ENCODE data around the gene CTBP1.

GRCh38 chr4:1252928-1253492 lies 4.1 kb upstream of the CTBP1 start:
- TF ChIP-seq CTCF (IDR thresholded peaks at IDR 0.05; ENCODE audit: insufficient read depth, low read length): no peak
- TF ChIP-seq REST (IDR thresholded peaks at IDR 0.05; ENCODE audit: insufficient replicate concordance, low read depth): no peak
- TF ChIP-seq POLR2AphosphoS5 (IDR thresholded peaks at IDR 0.05; ENCODE audit: low read depth): no peak
